ENCODE measurements around the gene GAGE12G. TPM values are rescaled to one million over a fixed set of nuclear protein-coding genes. Genes with fewer than 3 reads are reported as not detected.
"Not testable (repeated sequence)": the region's sequence is repeated elsewhere in the genome, so short reads cannot be mapped to it uniquely, and the experiment has no call there.

Gene GAGE12G
- total and polyA plus RNA-seq, 2 of the 8 experiments (the other 6 are each of a cell fraction or from before 2014, with no cell fraction given), result not detected

GRCh38 chrX:49550989-49551388, 19.2 kb upstream of the GAGE12G start, which contains the start of gene GAGE12E:
GAGE12E (plus strand) TSS chrX:49551289; CDS start chrX:49552444, 1,155 bp downstream.
- FAIRE-seq, result not testable (repeated sequence)

DNA sequence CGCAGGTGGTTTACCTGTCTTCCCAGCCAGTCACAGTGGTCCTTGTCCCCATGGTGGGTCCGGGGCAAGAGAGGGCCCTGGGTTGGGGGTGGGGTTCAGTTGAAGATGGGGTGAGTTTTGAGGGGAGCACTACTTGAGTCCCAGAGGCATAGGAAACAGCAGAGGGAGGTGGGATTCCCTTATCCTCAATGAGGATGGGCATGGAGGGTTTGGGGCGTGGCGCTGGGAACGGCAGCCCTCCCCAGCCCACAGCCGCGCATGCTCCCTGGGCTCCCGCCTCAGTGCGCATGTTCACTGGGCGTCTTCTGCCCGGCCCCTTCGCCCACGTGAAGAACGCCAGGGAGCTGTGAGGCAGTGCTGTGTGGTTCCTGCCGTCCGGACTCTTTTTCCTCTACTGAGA, 9.7 kb upstream of the GAGE12G start, which contains the start of gene GAGE12F:
TSS of gene GAGE12F (plus strand) at position 301 of the 400 bp plus-strand sequence. CDS start 1,155 bp downstream, outside the sequence.
- H3K23ac ChIP-seq (ENCODE audit: insufficient read length); DNase-seq (ENCODE audit: low read depth in 1 of 2, low spot score in 2 of 2); H3K4me1 ChIP-seq (replicated peaks in 1 of 4; ENCODE audit: control insufficient read depth in 3 of 4, insufficient read depth in 4 of 4, low read length in 3 of 4); CTCF ChIA-PET (ENCODE audit: partially characterized antibody); POLR2A ChIA-PET (ENCODE audit: partially characterized antibody); H2AK5ac ChIP-seq (ENCODE audit: low read depth, low read length); H3K56ac ChIP-seq (replicated peaks; ENCODE audit: insufficient read length, low read depth, low read length); H3K4me3 ChIP-seq (ENCODE audit: extremely low read depth in 1 of 4, insufficient read depth in 2 of 4, low read depth in 3 of 4, low read length in 4 of 4); H2BK12ac ChIP-seq (ENCODE audit: low read depth, low read length); H2BK120ac ChIP-seq (replicated peaks; ENCODE audit: low read depth, low read length); H3K4me2 ChIP-seq (ENCODE audit: insufficient read depth in 1 of 2, low read depth in 2 of 2, low read length in 2 of 2); H3K23me2 ChIP-seq (ENCODE audit: low read depth, low read length); H3K79me2 ChIP-seq (ENCODE audit: control insufficient read depth in 1 of 2, insufficient read depth in 2 of 2, low read length in 2 of 2); H2BK15ac ChIP-seq (ENCODE audit: low read length); H3K36me3 ChIP-seq (ENCODE audit: control insufficient read depth in 2 of 4, insufficient read depth in 4 of 4, low read length in 3 of 4); H3K9ac ChIP-seq (replicated peaks in 1 of 4; ENCODE audit: extremely low read depth in 1 of 4, low read depth in 3 of 4, low read length in 3 of 4); H4K8ac ChIP-seq (ENCODE audit: extremely low read depth, insufficient read depth, low read length); H3K27me3 ChIP-seq (replicated peaks in 1 of 4; ENCODE audit: control insufficient read depth in 3 of 4, extremely low read depth in 1 of 4, insufficient read depth in 3 of 4, low read length in 3 of 4); FAIRE-seq; H2BK20ac ChIP-seq (ENCODE audit: low read length); H4K5ac ChIP-seq (ENCODE audit: insufficient read length, low read depth, low read length); H3K79me1 ChIP-seq (ENCODE audit: low read depth, low read length); H4K20me1 ChIP-seq (replicated peaks in 1 of 2; ENCODE audit: control insufficient read depth in 1 of 2, insufficient read depth in 2 of 2, low read length in 2 of 2); H3K9me3 ChIP-seq (ENCODE audit: insufficient read depth in 2 of 2, low read depth in 1 of 2, low read length in 1 of 2); H3K4ac ChIP-seq (replicated peaks; ENCODE audit: insufficient read length, low read depth, low read length); H3K27ac ChIP-seq (ENCODE audit: low read depth, low read length); H2AFZ ChIP-seq (ENCODE audit: low read length); H4K91ac ChIP-seq (replicated peaks; ENCODE audit: insufficient read length, low read length); H2BK5ac ChIP-seq (ENCODE audit: low read depth, low read length); H3K14ac ChIP-seq (ENCODE audit: insufficient read length); H3K18ac ChIP-seq (ENCODE audit: extremely low read depth, low read length): not testable (repeated sequence)
- no CpG with 5 or more reads among the region's 16 CpGs for WGBS, 2 experiments (ENCODE audit: extremely low coverage in 1 of 2, insufficient coverage in 1 of 2, insufficient read length in 1 of 2, insufficient replicate concordance in 2 of 2, low coverage in 1 of 2, low lambda C conversion rate in 2 of 2, missing lambda C conversion rate in 1 of 2)

More at GRCh38 chrX:49550989-49551388, 19.2 kb upstream of the GAGE12G start, which contains the start of gene GAGE12E:
- H3K4me2 ChIP-seq (ENCODE audit: insufficient read depth in 1 of 2, low read depth in 2 of 2, low read length in 2 of 2); H3K9me3 ChIP-seq (ENCODE audit: insufficient read depth in 2 of 2, low read depth in 1 of 2, low read length in 1 of 2); H2AK5ac ChIP-seq (ENCODE audit: low read depth, low read length); H3K4ac ChIP-seq (replicated peaks; ENCODE audit: insufficient read length, low read depth, low read length); H3K4me1 ChIP-seq (replicated peaks in 1 of 4; ENCODE audit: control insufficient read depth in 3 of 4, insufficient read depth in 4 of 4, low read length in 3 of 4); H4K91ac ChIP-seq (replicated peaks; ENCODE audit: insufficient read length, low read length); H3K4me3 ChIP-seq (ENCODE audit: extremely low read depth in 1 of 4, insufficient read depth in 2 of 4, low read depth in 3 of 4, low read length in 4 of 4); H2BK5ac ChIP-seq (ENCODE audit: low read depth, low read length); DNase-seq (ENCODE audit: low read depth in 1 of 2, low spot score in 2 of 2); H4K20me1 ChIP-seq (replicated peaks in 1 of 2; ENCODE audit: control insufficient read depth in 1 of 2, insufficient read depth in 2 of 2, low read length in 2 of 2); H3K9ac ChIP-seq (replicated peaks in 1 of 4; ENCODE audit: extremely low read depth in 1 of 4, low read depth in 3 of 4, low read length in 3 of 4); CTCF ChIA-PET (ENCODE audit: partially characterized antibody); H3K79me2 ChIP-seq (ENCODE audit: control insufficient read depth in 1 of 2, insufficient read depth in 2 of 2, low read length in 2 of 2); H3K56ac ChIP-seq (replicated peaks; ENCODE audit: insufficient read length, low read depth, low read length); POLR2A ChIA-PET (ENCODE audit: partially characterized antibody); H4K8ac ChIP-seq (ENCODE audit: extremely low read depth, insufficient read depth, low read length); H2BK20ac ChIP-seq (ENCODE audit: low read length); H3K18ac ChIP-seq (ENCODE audit: extremely low read depth, low read length); H3K79me1 ChIP-seq (ENCODE audit: low read depth, low read length); H4K5ac ChIP-seq (ENCODE audit: insufficient read length, low read depth, low read length); H2AFZ ChIP-seq (ENCODE audit: low read length); H3K27ac ChIP-seq (ENCODE audit: low read depth, low read length); H3K27me3 ChIP-seq (replicated peaks in 1 of 4; ENCODE audit: control insufficient read depth in 3 of 4, extremely low read depth in 1 of 4, insufficient read depth in 3 of 4, low read length in 3 of 4); H2BK12ac ChIP-seq (ENCODE audit: low read depth, low read length); H2BK120ac ChIP-seq (replicated peaks; ENCODE audit: low read depth, low read length); H2BK15ac ChIP-seq (ENCODE audit: low read length); H3K36me3 ChIP-seq (ENCODE audit: control insufficient read depth in 2 of 4, insufficient read depth in 4 of 4, low read length in 3 of 4); H3K14ac ChIP-seq (ENCODE audit: insufficient read length); H3K23me2 ChIP-seq (ENCODE audit: low read depth, low read length); H3K23ac ChIP-seq (ENCODE audit: insufficient read length): not testable (repeated sequence)
- no CpG with 5 or more reads among the region's 16 CpGs for WGBS, 2 experiments (ENCODE audit: extremely low coverage in 1 of 2, insufficient coverage in 1 of 2, insufficient read length in 1 of 2, insufficient replicate concordance in 2 of 2, low coverage in 1 of 2, low lambda C conversion rate in 2 of 2, missing lambda C conversion rate in 1 of 2)

Data from H1 (cell line).